GM06990 (cell line): ENCODE results near the gene EPX.

Experiments
- DNase-seq: peaks from one replicate; pipeline ENCODE4 v3.0.0-alpha.2; 2011; ENCODE audit not compliant: insufficient read length; ENCODE audit errors: extremely low read depth
- H3K27me3 ChIP-seq: replicated peaks from 2 replicates; pipeline ENCODE4 v1.6.0; 2011; ENCODE audit warnings: low read length; ENCODE audit not compliant: control insufficient read depth, insufficient read depth
- H3K36me3 ChIP-seq: 2 replicates; pipeline ENCODE4 v1.5.1; 2011; ENCODE audit warnings: low read length; ENCODE audit not compliant: control insufficient read depth, insufficient read depth
- H3K4me3 ChIP-seq: replicated peaks from 2 replicates; pipeline ENCODE4 v1.5.1; 2011; ENCODE audit warnings: low read depth, mild to moderate bottlenecking, control low read depth, low read length
- TF ChIP-seq, protein P1 (sequence below): IDR thresholded peaks from 2 replicates; pipeline ENCODE4 v1.5.1; 2011; ENCODE audit warnings: low read length, control low read depth, mild to moderate bottlenecking, inconsistent platforms; ENCODE audit not compliant: insufficient read depth, poor library complexity, severe bottlenecking

EPX gene

GRCh38 chr17:58193641-58194255 lies 1.2 kb downstream of the EPX start:
- H3K36me3 ChIP-seq, result no peaks in the 10 kb centered on the region
- H3K4me3 ChIP-seq, result no peak overlapping the region
- TF ChIP-seq, protein P1, sequence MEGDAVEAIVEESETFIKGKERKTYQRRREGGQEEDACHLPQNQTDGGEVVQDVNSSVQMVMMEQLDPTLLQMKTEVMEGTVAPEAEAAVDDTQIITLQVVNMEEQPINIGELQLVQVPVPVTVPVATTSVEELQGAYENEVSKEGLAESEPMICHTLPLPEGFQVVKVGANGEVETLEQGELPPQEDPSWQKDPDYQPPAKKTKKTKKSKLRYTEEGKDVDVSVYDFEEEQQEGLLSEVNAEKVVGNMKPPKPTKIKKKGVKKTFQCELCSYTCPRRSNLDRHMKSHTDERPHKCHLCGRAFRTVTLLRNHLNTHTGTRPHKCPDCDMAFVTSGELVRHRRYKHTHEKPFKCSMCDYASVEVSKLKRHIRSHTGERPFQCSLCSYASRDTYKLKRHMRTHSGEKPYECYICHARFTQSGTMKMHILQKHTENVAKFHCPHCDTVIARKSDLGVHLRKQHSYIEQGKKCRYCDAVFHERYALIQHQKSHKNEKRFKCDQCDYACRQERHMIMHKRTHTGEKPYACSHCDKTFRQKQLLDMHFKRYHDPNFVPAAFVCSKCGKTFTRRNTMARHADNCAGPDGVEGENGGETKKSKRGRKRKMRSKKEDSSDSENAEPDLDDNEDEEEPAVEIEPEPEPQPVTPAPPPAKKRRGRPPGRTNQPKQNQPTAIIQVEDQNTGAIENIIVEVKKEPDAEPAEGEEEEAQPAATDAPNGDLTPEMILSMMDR, result no peak
- no peaks in the 10 kb centered on the region; the same call in 1 of the 2 replicates for H3K27me3 ChIP-seq
- no peak for DNase-seq

- no peak for DNase-seq
- H3K27me3 ChIP-seq, result no peaks in the 10 kb centered on the region; the same call in 1 of the 2 replicates
These were observed 3.1 kb downstream of the EPX start for GRCh38 chr17:58195518-58196123.

DNA sequence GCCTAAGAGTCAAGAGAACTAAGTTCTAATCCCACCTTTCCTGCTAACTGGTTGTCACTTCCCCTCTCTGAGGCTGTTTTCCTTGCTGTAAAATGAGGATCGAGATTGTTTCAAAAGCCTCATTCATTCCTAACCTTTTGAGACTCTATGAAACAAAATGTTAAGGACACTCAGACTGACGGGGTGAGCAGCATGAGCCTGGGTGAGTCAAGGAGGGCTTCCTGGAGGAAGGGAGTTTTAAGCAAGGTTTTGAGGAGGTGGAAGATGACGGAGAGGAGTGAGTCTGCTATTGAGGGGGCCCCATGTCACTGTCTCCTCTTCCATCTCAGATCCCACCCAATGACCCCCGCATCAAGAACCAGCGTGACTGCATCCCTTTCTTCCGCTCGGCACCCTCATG lies 4.1 kb downstream of the EPX start:
- no peak for DNase-seq
- Histone ChIP-seq H3K36me3 (no peaks in the 10 kb centered on the region), H3K4me3 (no peak overlapping the region), H3K27me3 (no peaks in the 10 kb centered on the region)
- TF ChIP-seq, protein P1, result no peak

More at GRCh38 chr17:58195518-58196123, 3.1 kb downstream of the EPX start:
- no peaks in the 10 kb centered on the region for H3K36me3 ChIP-seq
- no peak overlapping the region for H3K4me3 ChIP-seq
- TF ChIP-seq, protein P1, result no peak

DNA sequence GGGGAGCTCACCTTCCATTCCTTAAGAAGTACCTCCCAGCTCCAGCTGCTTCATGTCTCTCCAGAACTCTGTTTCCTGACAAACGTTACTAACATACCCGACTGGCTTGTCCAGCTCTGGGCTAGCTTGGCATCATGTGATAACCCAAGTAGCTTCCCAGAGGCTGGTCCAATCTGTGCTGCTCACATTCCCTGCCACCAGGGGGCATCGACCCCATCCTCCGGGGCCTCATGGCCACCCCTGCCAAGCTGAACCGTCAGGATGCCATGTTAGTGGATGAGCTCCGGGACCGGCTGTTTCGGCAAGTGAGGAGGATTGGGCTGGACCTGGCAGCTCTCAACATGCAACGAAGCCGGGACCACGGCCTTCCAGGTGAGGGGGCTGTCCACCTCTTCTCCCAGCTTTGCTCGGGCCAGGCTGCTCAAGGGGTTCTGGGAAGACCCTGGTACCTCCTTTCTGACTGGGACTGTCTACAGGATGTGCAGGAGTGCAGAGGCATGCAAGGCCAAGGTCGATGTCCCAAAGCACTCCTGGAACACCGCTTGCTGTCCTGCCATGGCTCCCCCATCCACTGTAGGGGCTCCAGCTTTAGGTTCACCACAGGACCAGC lies 7.6 kb downstream of the EPX start:
- no peaks in the 10 kb centered on the region for H3K27me3 ChIP-seq
- TF ChIP-seq, protein P1, result peak; percentile 81
- no peak overlapping the region for H3K4me3 ChIP-seq
- no peaks in the 10 kb centered on the region for H3K36me3 ChIP-seq
- peak; percentile 49 for DNase-seq

- TF ChIP-seq, protein P1, result no peak
- H3K36me3 ChIP-seq, result peaks cover 2% of the 10 kb centered on the region; the same call in 1 of the 2 replicates
- no peak overlapping the region for H3K4me3 ChIP-seq
- no peaks in the 10 kb centered on the region for H3K27me3 ChIP-seq
- DNase-seq, result no peak
These were observed 10.3 kb downstream of the EPX start for GRCh38 chr17:58202859-58203258.
